IMR-90 (cell line): Measurements from ENCODE around the gene ANKRD33B.

ENCODE experiments used
- BHLHE40 ChIP-seq: fragments of 150-350 bp; IDR thresholded peaks from 2 replicates; pipeline ENCODE4 v1.6.1; 2016; ENCODE audit warnings: mild to moderate bottlenecking, low read depth, low read length
- CEBPB ChIP-seq: IDR thresholded peaks from 2 replicates; pipeline ENCODE4 v1.6.1; 2012; ENCODE audit warnings: low read depth, low read length, improper control_type of control experiment
- CHD1 ChIP-seq: IDR thresholded peaks from 2 replicates; pipeline ENCODE4 v1.6.1; 2012; ENCODE audit warnings: low read depth, low read length, improper control_type of control experiment
- CTCF ChIP-seq: conservative IDR thresholded peaks from 2 replicates; pipeline ENCODE4 v1.5.1; 2012; ENCODE audit warnings: mild to moderate bottlenecking, low read depth, low read length, improper control_type of control experiment
- MAFK ChIP-seq: IDR thresholded peaks from 2 replicates; pipeline ENCODE4 v1.6.1; 2012; ENCODE audit warnings: low read depth, low read length, improper control_type of control experiment
- NFE2L2 ChIP-seq: fragments of 150-350 bp; IDR thresholded peaks from 2 replicates; pipeline ENCODE4 v1.6.1; 2016; ENCODE audit warnings: low read depth, mild to moderate bottlenecking, low read length
- POLR2A ChIP-seq: IDR thresholded peaks from 2 replicates; pipeline ENCODE4 v1.6.1; 2012; ENCODE audit warnings: mild to moderate bottlenecking, low read depth, low read length
- RAD21 ChIP-seq: IDR thresholded peaks from 2 replicates; pipeline ENCODE4 v1.6.1; 2012; ENCODE audit warnings: low read length, improper control_type of control experiment
- RCOR1 ChIP-seq: IDR thresholded peaks from 2 replicates; pipeline ENCODE4 v1.6.1; 2012; ENCODE audit warnings: mild to moderate bottlenecking, low read length, improper control_type of control experiment; ENCODE audit not compliant: insufficient replicate concordance
- RFX5 ChIP-seq: IDR thresholded peaks from 2 replicates; pipeline ENCODE4 v1.8.0; 2012; ENCODE audit warnings: low read depth, mild to moderate bottlenecking, low read length, moderate library complexity
- SMC3 ChIP-seq: fragments of 150-350 bp; IDR thresholded peaks from 2 replicates; pipeline ENCODE4 v1.6.1; 2016; ENCODE audit warnings: low read depth, mild to moderate bottlenecking, antibody characterized with exemption, low read length, moderate library complexity
- TF ChIP-seq, protein P1 (sequence below): fragments of 150-350 bp; IDR thresholded peaks from 2 replicates; pipeline ENCODE4 v1.6.1; 2016; ENCODE audit warnings: low read depth, mild to moderate bottlenecking, low read length, moderate library complexity, borderline replicate concordance

GRCh38 chr5:10642367-10642766, 78.5 kb downstream of the ANKRD33B start:
- TF ChIP-seq CTCF (no peak), CHD1 (no peak), RCOR1 (no peak), POLR2A (no peak), RAD21 (no peak), SMC3 (no peak), RFX5 (no peak), MAFK (no peak), CEBPB (no peak), NFE2L2 (no peak), BHLHE40 (no peak)
- TF ChIP-seq, protein P1, sequence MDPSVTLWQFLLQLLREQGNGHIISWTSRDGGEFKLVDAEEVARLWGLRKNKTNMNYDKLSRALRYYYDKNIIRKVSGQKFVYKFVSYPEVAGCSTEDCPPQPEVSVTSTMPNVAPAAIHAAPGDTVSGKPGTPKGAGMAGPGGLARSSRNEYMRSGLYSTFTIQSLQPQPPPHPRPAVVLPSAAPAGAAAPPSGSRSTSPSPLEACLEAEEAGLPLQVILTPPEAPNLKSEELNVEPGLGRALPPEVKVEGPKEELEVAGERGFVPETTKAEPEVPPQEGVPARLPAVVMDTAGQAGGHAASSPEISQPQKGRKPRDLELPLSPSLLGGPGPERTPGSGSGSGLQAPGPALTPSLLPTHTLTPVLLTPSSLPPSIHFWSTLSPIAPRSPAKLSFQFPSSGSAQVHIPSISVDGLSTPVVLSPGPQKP = no peak
